GM18508 (cell line): ENCODE results near the gene PYGL.

Experiments
- ATAC-seq: cut with Tn5 transposase; IDR thresholded peaks from one replicate; pipeline ENCODE4 v1.9.1; 2021; ENCODE audit warnings: moderate number of reproducible peaks; ENCODE audit not compliant: insufficient read depth, unreplicated experiment

Gene PYGL

DNA sequence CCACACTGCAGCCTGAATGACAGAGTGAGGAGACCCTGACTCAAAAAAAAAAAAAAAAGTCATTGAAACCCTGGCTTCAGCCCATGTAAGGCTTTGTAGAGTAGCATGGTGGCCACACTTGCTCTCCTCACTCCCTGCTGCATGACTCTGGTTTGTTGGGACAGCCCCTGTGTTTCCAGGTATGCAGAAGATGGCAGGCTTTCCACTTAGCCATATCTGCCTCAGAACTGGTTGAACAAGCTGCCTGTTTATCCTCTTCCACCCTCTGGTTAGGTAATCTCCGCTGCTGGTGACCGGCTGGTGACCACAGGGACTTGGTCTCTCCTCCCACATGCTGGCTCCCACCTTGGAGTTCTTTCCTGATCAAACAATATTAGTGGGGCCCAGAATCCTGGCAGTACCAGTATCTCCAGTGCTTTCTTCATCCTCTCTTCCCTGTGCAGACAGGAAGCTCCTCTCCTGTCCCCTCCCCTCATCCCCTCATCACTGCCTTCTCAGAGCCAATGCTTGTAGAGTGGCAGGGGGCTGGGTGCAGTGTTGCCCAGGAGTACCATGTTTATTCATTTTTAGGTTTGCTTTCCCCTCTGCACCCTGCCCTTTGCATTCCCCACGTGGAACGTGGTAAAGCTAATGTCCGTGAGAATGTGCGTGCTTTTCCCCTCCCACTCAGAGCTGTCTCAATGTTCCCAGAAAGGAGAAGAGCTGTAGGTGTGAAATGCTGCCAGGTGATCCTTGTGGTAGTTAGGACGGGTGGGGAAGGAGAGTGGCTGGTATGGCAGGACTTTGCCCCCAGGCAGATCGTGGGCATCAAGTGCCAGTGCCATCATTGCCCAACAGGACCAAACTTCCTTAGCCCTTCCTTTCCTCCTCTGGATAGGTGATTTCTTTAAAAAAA, 61.1 kb downstream of the PYGL start:
- ATAC-seq, result no peak

- ATAC-seq, result peak; percentile 95
These were observed 68.8 kb downstream of the PYGL start for GRCh38 chr14:50875359-50876070.

- ATAC-seq, result no peak
These were observed 69.5 kb downstream of the PYGL start for GRCh38 chr14:50874757-50875156.

DNA sequence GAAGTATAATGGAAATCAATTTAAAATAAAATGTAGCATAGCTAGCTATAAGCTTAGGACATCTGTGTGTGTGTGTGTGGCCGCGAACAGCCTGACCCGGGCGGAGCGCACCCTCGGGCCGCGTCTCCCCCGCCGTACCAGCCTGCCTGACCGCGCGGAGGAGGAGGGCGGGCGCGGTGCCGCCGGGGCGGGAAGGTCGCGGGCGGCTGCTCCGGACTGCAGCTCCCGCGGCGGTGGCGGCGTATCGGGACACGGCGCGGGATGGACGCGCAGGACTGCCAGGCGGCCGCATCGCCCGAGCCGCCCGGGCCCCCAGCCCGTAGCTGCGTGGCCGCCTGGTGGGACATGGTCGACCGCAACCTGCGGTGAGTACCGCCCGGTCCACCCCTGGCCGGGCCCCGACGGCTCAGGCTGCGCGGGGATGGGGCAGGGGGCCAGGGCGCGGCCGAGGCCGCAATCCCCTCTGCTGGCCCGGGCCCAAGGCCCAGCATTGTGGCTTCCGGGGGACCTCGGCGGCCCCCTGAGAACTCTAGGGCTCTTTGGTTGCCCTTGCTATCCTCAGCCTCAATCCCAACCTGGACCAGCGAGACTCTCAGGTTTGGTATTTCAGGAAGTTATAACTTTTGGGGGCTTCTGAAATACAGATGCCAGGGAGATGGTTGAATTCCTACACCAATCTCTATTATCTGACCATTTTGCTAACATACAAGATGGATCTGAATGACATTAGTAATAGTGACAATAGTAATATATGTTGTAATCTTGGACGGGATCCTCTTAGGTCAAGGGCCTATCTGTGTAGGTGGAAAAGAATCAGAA, 72.2 kb downstream of the PYGL start, which contains the start of gene ABHD12B:
Gene ABHD12B, plus strand, starts transcription at position 140 of the 819 bp plus-strand sequence. Its CDS starts 122 bp downstream, at position 262.
- ATAC-seq, result no peak

- no peak for ATAC-seq
These were observed 73.1 kb downstream of the PYGL start for GRCh38 chr14:50871228-50871627.

DNA sequence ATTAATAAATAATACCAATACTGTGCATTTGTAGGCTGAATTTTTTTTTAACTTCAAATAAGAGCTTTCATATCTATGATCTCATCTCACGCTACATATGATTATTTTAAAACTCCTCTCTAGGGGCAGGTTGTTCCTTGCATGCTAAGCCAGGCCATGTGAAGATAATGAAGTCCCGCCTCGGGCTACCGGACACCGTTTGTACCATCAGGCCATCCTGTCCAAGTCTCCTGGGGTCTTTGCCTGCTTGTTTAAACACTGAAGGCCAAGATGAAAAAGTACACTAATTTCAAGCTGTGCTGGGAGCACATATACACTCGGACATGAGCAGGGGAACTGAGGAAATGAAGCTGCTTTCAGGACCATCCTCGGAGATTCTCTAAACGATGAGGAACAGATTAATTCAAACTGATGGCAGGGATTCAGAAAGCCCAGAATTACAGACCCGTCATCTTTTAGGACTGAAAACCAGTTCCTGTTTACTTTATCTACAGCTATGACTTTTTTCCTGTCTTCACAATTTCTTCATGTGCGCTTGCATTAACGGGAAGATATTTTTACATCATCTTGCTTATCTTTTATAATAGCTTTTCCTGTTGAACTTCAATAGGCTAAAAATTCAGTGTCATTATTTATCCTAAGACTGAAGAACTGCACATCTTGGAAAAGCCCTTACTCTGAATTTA, 78.7 kb downstream of the PYGL start:
- no peak for ATAC-seq

DNA sequence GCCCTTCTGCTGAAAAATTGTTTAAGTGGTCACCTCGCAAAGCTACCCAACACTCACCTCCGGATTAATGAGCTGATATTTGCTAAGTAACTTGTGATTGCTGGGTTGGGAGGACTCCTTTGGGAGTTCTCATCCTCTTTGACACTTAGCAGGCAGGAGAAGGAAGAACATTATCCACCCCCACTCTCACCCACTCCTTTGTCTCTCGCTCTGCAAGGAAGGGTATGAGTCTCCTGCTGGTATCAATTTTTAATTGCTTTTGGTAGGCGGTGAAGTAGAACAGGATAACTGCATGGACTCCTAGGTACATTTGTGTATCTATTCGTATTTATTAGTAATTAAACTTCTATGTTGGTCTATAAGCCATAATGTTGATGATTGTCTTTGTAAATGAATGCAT, 79.3 kb downstream of the PYGL start:
- ATAC-seq, result no peak

GRCh38 chr14:50864237-50864636, 80.0 kb downstream of the PYGL start:
- no peak for ATAC-seq

- ATAC-seq, result no peak
These were observed 82.2 kb downstream of the PYGL start for GRCh38 chr14:50862036-50862570.

DNA sequence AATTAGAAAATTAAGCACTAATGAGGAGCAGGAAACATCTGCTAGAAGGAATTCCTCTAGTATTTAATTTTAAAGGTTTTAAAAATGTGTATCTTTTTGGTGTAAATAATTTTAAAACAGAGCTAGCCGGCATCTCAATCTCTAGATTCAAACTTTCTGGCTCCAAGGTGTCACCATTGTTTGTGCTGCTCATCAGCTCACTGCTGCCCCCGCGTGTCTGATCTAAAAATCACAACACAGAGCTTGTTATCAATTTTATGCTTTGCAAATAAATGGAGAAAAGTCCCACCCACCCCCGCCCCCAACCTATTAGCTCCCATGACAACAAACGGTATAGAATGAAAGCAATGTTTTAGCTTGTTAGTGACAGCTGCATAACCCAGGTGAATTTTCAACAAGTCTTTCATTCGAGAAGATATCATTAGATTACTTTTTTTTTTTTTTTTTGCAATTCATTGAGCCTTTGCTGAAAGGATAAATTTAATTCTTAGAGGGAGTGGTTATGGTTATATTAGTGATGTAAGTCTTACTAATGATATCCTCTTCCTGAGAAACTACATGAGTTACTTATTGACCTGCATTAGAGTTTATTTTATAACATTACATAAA, 83.7 kb downstream of the PYGL start:
- no peak for ATAC-seq

GRCh38 chr14:50859296-50859624, 85.0 kb downstream of the PYGL start:
- no peak for ATAC-seq

DNA sequence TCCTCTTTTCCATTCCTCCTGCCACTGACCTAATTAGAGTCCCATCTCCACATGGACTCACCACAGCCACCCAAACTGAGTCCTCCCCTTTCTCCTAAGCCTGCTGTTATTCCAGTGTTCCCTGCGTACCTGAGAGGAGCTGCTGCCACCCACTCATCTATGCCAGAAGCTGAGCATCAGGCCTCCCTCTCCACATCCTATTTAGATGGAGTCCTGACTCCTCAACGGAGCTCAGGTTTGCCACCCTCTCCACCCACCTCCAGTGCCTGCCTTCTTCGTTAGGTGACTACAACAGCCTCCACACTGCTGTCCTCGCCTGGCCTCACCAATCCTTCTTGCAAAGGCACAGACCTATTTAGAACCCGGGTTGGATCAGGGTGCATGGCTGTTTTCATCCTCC, 87.6 kb downstream of the PYGL start:
- no peak for ATAC-seq

DNA sequence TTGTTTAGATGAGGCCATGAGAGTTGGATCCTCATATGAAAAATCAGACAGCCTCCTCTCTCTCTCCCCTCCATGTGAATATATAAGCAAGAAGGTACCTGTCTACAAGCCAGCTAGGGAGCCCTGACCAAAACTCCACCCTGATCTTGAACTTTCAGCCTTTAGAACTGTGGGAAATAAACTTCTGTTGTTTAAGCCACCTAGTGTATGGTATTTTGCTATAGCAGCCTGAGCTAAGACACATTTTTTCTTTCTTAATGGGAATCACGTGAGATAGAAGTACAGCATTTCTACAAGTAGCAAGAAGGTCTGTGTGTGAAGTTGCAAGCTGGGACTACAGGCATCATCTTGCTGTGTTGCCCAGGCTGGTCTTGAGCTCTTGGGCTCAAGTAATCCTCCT, 88.7 kb downstream of the PYGL start:
- ATAC-seq, result no peak
